ENCODE measurements around the gene STPG1.
"Not testable (repeated sequence)": the region's sequence is repeated elsewhere in the genome, so short reads cannot be mapped to it uniquely, and the experiment has no call there.

Gene STPG1

DNA sequence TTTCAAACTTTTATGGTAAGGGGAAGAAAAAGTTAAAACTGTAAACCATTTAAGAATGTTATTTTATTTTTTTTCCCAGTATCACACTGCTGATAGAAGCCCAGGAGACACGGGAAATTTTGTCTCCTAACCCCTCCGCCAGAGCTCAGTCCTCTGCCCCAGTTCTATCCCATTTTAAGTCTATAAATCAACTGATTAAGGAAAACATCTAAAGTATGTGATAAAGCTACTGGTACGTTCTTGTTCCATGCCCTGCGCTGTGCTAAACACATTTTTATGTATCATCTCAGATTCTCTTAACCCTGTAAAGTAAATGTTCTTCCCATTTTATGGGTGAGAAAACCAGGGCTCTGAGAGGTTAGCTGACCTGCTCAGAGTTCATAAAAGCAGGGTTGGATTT is 36.7 kb upstream of the STPG1 start:
- peaks cover 0 to 2% (median 0%) of the 10 kb centered on the region in 5 donors for H3K4me1 ChIP-seq (ENCODE audit: control insufficient read depth in 5 of 5, insufficient read depth in 5 of 5, low read length in 5 of 5)
- H3K27me3 ChIP-seq (ENCODE audit: control insufficient read depth in 5 of 5, insufficient read depth in 4 of 5, low read length in 5 of 5) = no peaks in the 10 kb centered on the region
- H3K36me3 ChIP-seq (ENCODE audit: control insufficient read depth in 5 of 5, insufficient read depth in 5 of 5, low read length in 5 of 5) = peaks cover 0 to 40% (median 17%) of the 10 kb centered on the region in 5 donors
- no peak overlapping the region for H3K9ac ChIP-seq (ENCODE audit: low read length in 5 of 5)
- no peak overlapping the region for H3K27ac ChIP-seq (ENCODE audit: low read depth, low read length)
- no peak overlapping the region for H3K4me3 ChIP-seq (ENCODE audit: low read depth in 1 of 5, low read length in 5 of 5)
- H3K9me3 ChIP-seq (ENCODE audit: control insufficient read depth in 5 of 5, low read length in 5 of 5) = no peaks in the 10 kb centered on the region

DNA sequence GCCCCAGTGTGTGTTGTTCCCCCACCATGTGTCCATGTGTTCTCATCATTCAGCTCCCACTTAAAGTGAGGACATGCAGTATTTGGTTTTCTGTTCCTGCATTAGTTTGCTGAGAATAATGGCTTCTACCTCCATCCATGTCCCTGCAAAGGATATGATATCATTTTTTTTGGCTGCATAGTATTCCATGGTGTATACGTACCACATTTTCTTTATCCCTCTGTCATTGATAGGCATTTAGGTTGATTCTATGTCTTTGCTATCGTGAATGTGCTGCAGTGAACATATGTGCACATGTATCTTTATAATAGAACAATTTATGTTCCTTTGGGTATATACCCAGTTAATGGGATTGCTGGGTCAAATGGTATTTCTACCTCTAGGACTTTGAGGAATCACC is 32.9 kb upstream of the STPG1 start:
- H3K4me1 ChIP-seq (ENCODE audit: control insufficient read depth in 5 of 5, insufficient read depth in 5 of 5, low read length in 5 of 5) = peaks cover 0 to 26% (median 0%) of the 10 kb centered on the region in 5 donors
- not testable (repeated sequence) for H3K4me3 ChIP-seq (ENCODE audit: low read depth in 1 of 5, low read length in 5 of 5); H3K27ac ChIP-seq (ENCODE audit: low read depth, low read length); H3K27me3 ChIP-seq (ENCODE audit: control insufficient read depth in 5 of 5, insufficient read depth in 4 of 5, low read length in 5 of 5); H3K9me3 ChIP-seq (ENCODE audit: control insufficient read depth in 5 of 5, low read length in 5 of 5); H3K9ac ChIP-seq (ENCODE audit: low read length in 5 of 5)
- H3K36me3 ChIP-seq (ENCODE audit: control insufficient read depth in 5 of 5, insufficient read depth in 5 of 5, low read length in 5 of 5) = peaks cover 0 to 21% (median 9%) of the 10 kb centered on the region in 5 donors

DNA sequence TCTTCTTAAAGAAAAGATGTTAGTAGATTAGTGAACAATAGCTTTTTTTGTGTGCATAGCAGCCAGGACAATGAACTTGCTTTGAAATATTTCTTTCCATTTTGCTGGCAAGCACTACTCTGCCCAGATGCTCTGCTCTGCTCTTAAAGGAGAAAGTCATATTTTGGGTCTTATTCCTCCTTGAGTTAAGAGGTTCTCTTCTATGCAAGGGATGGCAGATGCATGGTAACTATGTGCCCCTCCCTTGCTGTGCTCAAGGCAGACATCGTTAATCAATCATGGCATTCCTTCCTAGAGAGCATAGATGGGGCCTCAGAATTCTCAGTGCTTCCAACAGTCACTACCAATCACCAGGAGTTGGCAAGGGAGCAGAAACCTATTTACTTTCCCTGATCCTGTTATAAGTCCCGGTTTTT is 29.7 kb upstream of the STPG1 start:
- Histone ChIP-seq H3K27me3 (ENCODE audit: control insufficient read depth in 5 of 5, insufficient read depth in 4 of 5, low read length in 5 of 5) (no peaks in the 10 kb centered on the region), H3K36me3 (ENCODE audit: control insufficient read depth in 5 of 5, insufficient read depth in 5 of 5, low read length in 5 of 5) (peaks cover 0 to 7% (median 0%) of the 10 kb centered on the region in 5 donors), H3K4me3 (ENCODE audit: low read depth in 1 of 5, low read length in 5 of 5) (no peak overlapping the region), H3K4me1 (ENCODE audit: control insufficient read depth in 5 of 5, insufficient read depth in 5 of 5, low read length in 5 of 5) (peaks cover 2 to 38% (median 9%) of the 10 kb centered on the region in 5 donors), H3K27ac (ENCODE audit: low read depth, low read length) (no peak overlapping the region), H3K9ac (ENCODE audit: low read length in 5 of 5) (no peak overlapping the region), H3K9me3 (ENCODE audit: control insufficient read depth in 5 of 5, low read length in 5 of 5) (no peaks in the 10 kb centered on the region)

DNA sequence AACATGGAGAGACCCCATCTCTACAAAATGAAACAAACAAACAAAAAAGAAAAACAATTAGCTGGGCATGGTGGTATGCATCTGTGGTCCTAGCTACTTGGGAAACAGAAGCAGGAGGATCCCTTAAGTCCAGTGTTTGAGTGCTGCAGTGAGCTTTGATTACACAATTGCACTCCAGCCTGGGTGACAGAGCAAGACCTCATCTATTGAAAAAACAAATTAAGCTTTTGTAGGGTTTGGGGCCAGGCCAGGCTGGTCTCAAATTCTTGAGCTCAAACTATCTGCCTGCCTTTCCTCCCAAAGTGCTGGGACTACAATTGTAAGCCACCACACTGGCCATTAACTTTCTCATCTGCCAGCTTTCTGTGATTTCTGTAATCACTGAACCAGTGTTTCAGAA is 29.2 kb upstream of the STPG1 start:
- H3K4me1 ChIP-seq (ENCODE audit: control insufficient read depth in 5 of 5, insufficient read depth in 5 of 5, low read length in 5 of 5) = peaks cover 4 to 43% (median 13%) of the 10 kb centered on the region in 5 donors
- H3K36me3 ChIP-seq (ENCODE audit: control insufficient read depth in 5 of 5, insufficient read depth in 5 of 5, low read length in 5 of 5) = peaks cover 0 to 7% (median 0%) of the 10 kb centered on the region in 5 donors
- H3K9me3 ChIP-seq (ENCODE audit: control insufficient read depth in 5 of 5, low read length in 5 of 5) = no peaks in the 10 kb centered on the region
- no peaks in the 10 kb centered on the region for H3K27me3 ChIP-seq (ENCODE audit: control insufficient read depth in 5 of 5, insufficient read depth in 4 of 5, low read length in 5 of 5)
- no peak overlapping the region for H3K4me3 ChIP-seq (ENCODE audit: low read depth in 1 of 5, low read length in 5 of 5)
- H3K27ac ChIP-seq (ENCODE audit: low read depth, low read length) = no peak overlapping the region
- no peak overlapping the region for H3K9ac ChIP-seq (ENCODE audit: low read length in 5 of 5)

DNA sequence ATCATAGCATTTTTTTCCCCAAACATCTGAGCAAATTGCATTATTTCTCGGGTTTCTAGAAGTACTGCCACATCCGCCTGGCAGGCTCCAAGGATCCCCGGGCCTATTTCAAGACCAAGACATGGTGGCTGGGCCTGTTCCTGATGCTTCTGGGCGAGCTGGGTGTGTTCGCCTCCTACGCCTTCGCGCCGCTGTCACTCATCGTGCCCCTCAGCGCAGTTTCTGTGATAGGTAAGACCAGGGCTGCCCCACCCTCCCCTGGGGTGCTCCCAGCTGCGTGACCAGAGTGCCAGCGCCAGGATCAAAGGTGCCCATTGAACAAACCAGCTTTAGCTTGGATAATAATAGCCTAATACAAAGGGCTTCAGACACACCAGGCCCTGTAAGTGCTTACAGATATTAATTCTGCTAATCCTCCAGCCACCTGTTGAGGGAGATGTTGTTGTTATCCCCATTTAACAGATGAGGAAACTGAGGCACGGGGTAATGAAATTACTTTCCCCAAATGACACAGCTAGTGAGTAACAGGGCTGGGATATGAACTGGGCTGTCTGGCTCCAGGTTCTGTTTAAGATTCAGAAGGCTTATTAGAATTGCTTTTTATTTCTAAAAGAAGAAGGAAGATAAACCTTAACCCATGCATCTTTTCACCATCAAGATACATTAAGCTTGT is 28.6 kb upstream of the STPG1 start:
- peaks cover 4 to 48% (median 18%) of the 10 kb centered on the region in 5 donors for H3K4me1 ChIP-seq (ENCODE audit: control insufficient read depth in 5 of 5, insufficient read depth in 5 of 5, low read length in 5 of 5)
- H3K4me3 ChIP-seq (ENCODE audit: low read depth in 1 of 5, low read length in 5 of 5) = no peak overlapping the region
- H3K27me3 ChIP-seq (ENCODE audit: control insufficient read depth in 5 of 5, insufficient read depth in 4 of 5, low read length in 5 of 5) = no peaks in the 10 kb centered on the region
- no peaks in the 10 kb centered on the region for H3K9me3 ChIP-seq (ENCODE audit: control insufficient read depth in 5 of 5, low read length in 5 of 5)
- peaks cover 0 to 7% (median 0%) of the 10 kb centered on the region in 5 donors for H3K36me3 ChIP-seq (ENCODE audit: control insufficient read depth in 5 of 5, insufficient read depth in 5 of 5, low read length in 5 of 5)
- no peak overlapping the region for H3K27ac ChIP-seq (ENCODE audit: low read depth, low read length)
- no peak overlapping the region for H3K9ac ChIP-seq (ENCODE audit: low read length in 5 of 5)

DNA sequence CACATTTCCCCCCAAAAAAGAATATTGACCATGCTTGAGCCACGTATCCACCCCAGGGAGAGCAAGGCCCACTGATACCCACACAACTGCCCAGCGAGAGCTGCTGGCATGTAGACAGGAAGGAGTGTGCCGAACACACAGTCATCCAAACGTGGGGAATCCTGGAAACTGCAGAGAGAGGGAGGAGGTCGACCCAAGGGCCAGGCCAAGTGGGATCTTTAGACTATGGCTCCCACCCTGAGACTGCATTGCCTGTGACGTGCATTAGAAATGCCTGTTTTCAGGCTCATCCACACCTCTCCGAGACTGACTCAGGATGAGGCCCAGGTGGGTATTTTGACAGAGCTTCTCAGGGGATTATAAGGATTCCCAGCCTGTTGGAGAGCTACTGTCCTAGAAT is 27.9 kb upstream of the STPG1 start:
- H3K9me3 ChIP-seq (ENCODE audit: control insufficient read depth in 5 of 5, low read length in 5 of 5) = no peaks in the 10 kb centered on the region
- H3K4me1 ChIP-seq (ENCODE audit: control insufficient read depth in 5 of 5, insufficient read depth in 5 of 5, low read length in 5 of 5) = peaks cover 4 to 48% (median 18%) of the 10 kb centered on the region in 5 donors
- H3K27ac ChIP-seq (ENCODE audit: low read depth, low read length) = no peak overlapping the region
- H3K27me3 ChIP-seq (ENCODE audit: control insufficient read depth in 5 of 5, insufficient read depth in 4 of 5, low read length in 5 of 5) = no peaks in the 10 kb centered on the region
- H3K9ac ChIP-seq (ENCODE audit: low read length in 5 of 5) = no peak overlapping the region
- no peak overlapping the region for H3K4me3 ChIP-seq (ENCODE audit: low read depth in 1 of 5, low read length in 5 of 5)
- peaks cover 0 to 7% (median 0%) of the 10 kb centered on the region in 5 donors for H3K36me3 ChIP-seq (ENCODE audit: control insufficient read depth in 5 of 5, insufficient read depth in 5 of 5, low read length in 5 of 5)

DNA sequence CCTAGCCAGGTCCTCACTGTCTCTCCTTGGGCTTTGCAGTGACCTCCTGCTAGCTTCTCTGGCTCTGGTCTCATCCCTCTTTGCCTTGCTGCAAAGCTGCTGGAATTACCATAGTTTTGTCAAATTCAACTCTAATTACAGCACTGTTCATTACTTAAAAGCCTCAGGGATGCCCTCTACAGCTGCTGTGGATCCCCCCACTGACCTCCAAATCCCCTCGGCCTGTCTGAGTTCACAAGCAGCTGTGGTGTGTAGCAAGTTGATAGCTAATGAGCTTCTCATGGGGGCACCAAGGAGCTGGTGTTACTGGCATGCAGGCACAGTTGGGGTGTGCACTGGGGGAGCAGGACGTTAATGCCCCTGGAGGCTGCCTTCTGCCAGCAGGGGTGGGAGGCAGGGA is 26.9 kb upstream of the STPG1 start:
- Histone ChIP-seq H3K9ac (ENCODE audit: low read length in 5 of 5) (no peak overlapping the region), H3K27ac (ENCODE audit: low read depth, low read length) (no peak overlapping the region), H3K27me3 (ENCODE audit: control insufficient read depth in 5 of 5, insufficient read depth in 4 of 5, low read length in 5 of 5) (no peaks in the 10 kb centered on the region), H3K4me1 (ENCODE audit: control insufficient read depth in 5 of 5, insufficient read depth in 5 of 5, low read length in 5 of 5) (peaks cover 4 to 47% (median 18%) of the 10 kb centered on the region in 5 donors), H3K4me3 (ENCODE audit: low read depth in 1 of 5, low read length in 5 of 5) (no peak overlapping the region), H3K36me3 (ENCODE audit: control insufficient read depth in 5 of 5, insufficient read depth in 5 of 5, low read length in 5 of 5) (peaks cover 0 to 7% (median 0%) of the 10 kb centered on the region in 5 donors), H3K9me3 (ENCODE audit: control insufficient read depth in 5 of 5, low read length in 5 of 5) (no peaks in the 10 kb centered on the region)

DNA sequence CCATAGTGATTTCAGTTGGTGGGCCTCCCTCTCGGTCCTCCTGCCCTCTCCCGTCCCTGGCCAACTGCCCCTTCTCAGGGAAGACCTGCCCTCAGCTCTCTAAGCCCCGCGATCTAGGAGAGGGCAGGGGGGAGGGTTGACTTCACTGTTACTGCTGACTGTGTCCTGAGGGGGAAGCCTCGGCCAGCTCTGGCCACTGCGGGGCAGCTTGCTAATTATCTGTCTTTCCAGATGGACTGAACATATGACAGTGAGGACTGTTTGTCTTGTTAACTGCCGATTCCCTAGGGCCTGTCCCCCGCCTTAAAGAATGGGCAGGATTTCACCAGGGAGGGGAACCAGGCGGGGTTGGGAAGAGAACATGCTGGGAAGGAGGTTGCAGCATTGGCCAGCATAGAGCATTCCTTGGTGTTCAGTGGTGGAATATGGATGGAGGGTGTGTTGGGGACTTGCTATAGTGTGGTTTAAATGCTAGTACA is 24.9 kb upstream of the STPG1 start:
- Histone ChIP-seq H3K27ac (ENCODE audit: low read depth, low read length) (no peak overlapping the region), H3K9ac (ENCODE audit: low read length in 5 of 5) (peak overlapping the region in 1 of 5 donors; percentile 47), H3K9me3 (ENCODE audit: control insufficient read depth in 5 of 5, low read length in 5 of 5) (no peaks in the 10 kb centered on the region), H3K4me1 (ENCODE audit: control insufficient read depth in 5 of 5, insufficient read depth in 5 of 5, low read length in 5 of 5) (peaks cover 4 to 32% (median 18%) of the 10 kb centered on the region in 5 donors), H3K4me3 (ENCODE audit: low read depth in 1 of 5, low read length in 5 of 5) (peak overlapping the region in 3 of 5 donors; percentile 7 to 49 (median 42)), H3K27me3 (ENCODE audit: control insufficient read depth in 5 of 5, insufficient read depth in 4 of 5, low read length in 5 of 5) (no peaks in the 10 kb centered on the region), H3K36me3 (ENCODE audit: control insufficient read depth in 5 of 5, insufficient read depth in 5 of 5, low read length in 5 of 5) (peaks cover 0 to 7% (median 0%) of the 10 kb centered on the region in 5 donors)

DNA sequence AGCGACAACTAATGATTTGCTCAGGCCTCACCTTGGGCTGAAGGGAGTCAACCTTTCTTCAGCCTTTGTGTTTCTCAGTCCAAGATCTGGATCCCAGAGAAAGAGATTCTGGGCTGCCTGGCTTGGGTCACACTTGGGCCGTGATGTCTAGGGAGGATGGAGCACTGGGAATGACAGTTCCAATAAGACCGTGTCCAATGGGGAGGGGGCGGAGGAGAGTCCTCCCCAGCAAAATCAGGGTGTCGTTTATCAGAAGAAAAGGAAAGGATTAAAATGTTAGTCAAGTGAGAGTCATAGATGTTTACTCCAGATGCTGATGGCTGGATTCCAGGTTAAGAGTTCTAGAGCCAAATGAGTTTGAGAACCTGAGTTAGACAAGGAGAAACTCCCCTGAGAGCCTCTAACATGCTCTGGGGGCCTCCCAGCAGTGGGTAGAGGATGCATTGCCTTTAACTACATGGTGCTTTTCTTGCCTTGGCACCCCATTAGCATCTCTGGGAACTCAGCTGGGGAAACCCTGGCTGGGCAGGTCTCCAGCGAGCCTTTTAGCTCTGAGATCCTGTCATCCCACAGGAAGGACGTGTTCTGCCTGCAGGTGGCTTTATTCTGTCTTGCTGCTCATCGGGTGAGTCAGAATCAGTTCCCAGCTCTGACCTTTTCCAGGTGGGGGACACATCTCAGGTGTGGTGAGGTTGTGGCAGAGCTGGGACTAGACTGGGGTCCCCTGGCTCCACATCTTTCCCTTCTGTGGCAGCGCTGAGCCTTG is 24.2 kb upstream of the STPG1 start:
- Histone ChIP-seq H3K27ac (ENCODE audit: low read depth, low read length) (peak overlapping the region; percentile 26), H3K9me3 (ENCODE audit: control insufficient read depth in 5 of 5, low read length in 5 of 5) (no peaks in the 10 kb centered on the region), H3K4me3 (ENCODE audit: low read depth in 1 of 5, low read length in 5 of 5) (peak overlapping the region in 1 of 5 donors; percentile 7), H3K4me1 (ENCODE audit: control insufficient read depth in 5 of 5, insufficient read depth in 5 of 5, low read length in 5 of 5) (peaks cover 4 to 25% (median 18%) of the 10 kb centered on the region in 5 donors), H3K36me3 (ENCODE audit: control insufficient read depth in 5 of 5, insufficient read depth in 5 of 5, low read length in 5 of 5) (peaks cover 0 to 7% (median 0%) of the 10 kb centered on the region in 5 donors), H3K27me3 (ENCODE audit: control insufficient read depth in 5 of 5, insufficient read depth in 4 of 5, low read length in 5 of 5) (no peaks in the 10 kb centered on the region), H3K9ac (ENCODE audit: low read length in 5 of 5) (no peak overlapping the region)

DNA sequence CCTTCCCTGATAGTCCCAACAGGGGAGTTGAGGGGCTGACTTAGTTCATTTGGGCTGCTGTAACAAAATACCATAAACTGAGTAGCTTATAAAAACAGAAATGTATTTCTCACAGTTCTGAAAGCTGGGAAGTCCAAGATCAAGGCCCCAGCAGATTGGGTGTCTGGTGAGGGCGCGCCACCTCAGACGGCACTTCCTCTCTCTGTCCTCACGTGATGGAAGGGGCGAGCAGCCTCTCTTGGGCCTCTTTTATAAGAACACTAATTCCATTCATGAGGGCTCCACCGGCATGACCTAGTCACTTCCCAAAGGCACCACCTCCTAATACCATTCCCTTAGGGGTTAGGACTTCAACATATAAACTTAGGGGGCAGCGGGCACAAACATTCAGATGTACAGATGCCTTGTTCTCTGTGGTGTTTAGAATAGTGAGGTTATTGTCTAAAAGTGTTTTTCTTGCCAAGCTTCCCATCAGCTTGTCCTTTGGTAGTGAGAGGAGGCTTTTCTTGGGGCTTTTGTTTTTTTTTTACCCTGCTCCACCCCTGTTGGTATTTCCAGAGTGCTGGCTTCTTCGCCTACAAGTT is 22.3 kb upstream of the STPG1 start:
- no peaks in the 10 kb centered on the region for H3K9me3 ChIP-seq (ENCODE audit: control insufficient read depth in 5 of 5, low read length in 5 of 5)
- no peak overlapping the region for H3K9ac ChIP-seq (ENCODE audit: low read length in 5 of 5)
- peaks cover 4 to 22% (median 18%) of the 10 kb centered on the region in 5 donors for H3K4me1 ChIP-seq (ENCODE audit: control insufficient read depth in 5 of 5, insufficient read depth in 5 of 5, low read length in 5 of 5)
- no peak overlapping the region for H3K4me3 ChIP-seq (ENCODE audit: low read depth in 1 of 5, low read length in 5 of 5)
- no peak overlapping the region for H3K27ac ChIP-seq (ENCODE audit: low read depth, low read length)
- H3K27me3 ChIP-seq (ENCODE audit: control insufficient read depth in 5 of 5, insufficient read depth in 4 of 5, low read length in 5 of 5) = no peaks in the 10 kb centered on the region
- no peaks in the 10 kb centered on the region for H3K36me3 ChIP-seq (ENCODE audit: control insufficient read depth in 5 of 5, insufficient read depth in 5 of 5, low read length in 5 of 5)
